Sigmoid colon (tissue), 7 donors: Measurements from ENCODE around the gene GSTT4. TPM values are rescaled to one million over a fixed set of nuclear protein-coding genes. Genes with fewer than 3 reads are reported as not detected.

ENCODE experiments used
- DNase-seq: peaks from one replicate; pipeline ENCODE4 v3.0.0-alpha.2; 2019
- H3K27ac ChIP-seq, 4 donors: fragments of 200-600 bp; sonication (generic); one replicate each; pipeline ENCODE4 v1.5.1; 2016 to 2019; ENCODE audit warnings: mild to moderate bottlenecking in 1 of 4
- H3K27me3 ChIP-seq, 3 donors: fragments of 200-600 bp; sonication (generic); one replicate each; pipeline ENCODE4 v1.5.1; 2019; ENCODE audit warnings: mild to moderate bottlenecking in 1 of 3
- H3K36me3 ChIP-seq, 4 donors: fragments of 200-600 bp; sonication (generic); one replicate each; pipeline ENCODE4 v1.5.1; 2016 to 2019
- H3K4me1 ChIP-seq, 4 donors: fragments of 200-600 bp; sonication (generic); one replicate each; pipeline ENCODE4 v1.5.1; 2017 to 2019
- H3K4me3 ChIP-seq, 4 donors: fragments of 200-600 bp; sonication (generic); one replicate each; pipeline ENCODE4 v1.5.1; 2017 to 2019; ENCODE audit warnings: mild to moderate bottlenecking in 2 of 4, moderate library complexity in 1 of 4
- H3K9me3 ChIP-seq, 4 donors: fragments of 200-600 bp in 3 of 4; sonication (generic) in 3 of 4; one replicate each; pipeline versions ENCODE4 v1.5.1 to v1.6.1; 2013 to 2019
- CTCF ChIP-seq, 4 experiments: fragments of 450-650 bp in 3 of 4; fragments of 200-600 bp in 1 of 4; IDR thresholded peaks; one replicate each; pipeline ENCODE4 v1.5.1; 2016 to 2019; ENCODE audit warnings: antibody characterized with exemption in 4 of 4, mild to moderate bottlenecking in 3 of 4, moderate library complexity in 2 of 4
- EP300 ChIP-seq, 4 donors: sonication (generic); formaldehyde crosslinking; IDR thresholded peaks; one replicate each; pipeline ENCODE4 v1.6.1; 2017; ENCODE audit warnings: antibody characterized with exemption in 4 of 4
- POLR2A ChIP-seq, 2 donors: fragments of 450-650 bp; IDR thresholded peaks; one replicate each; pipeline ENCODE4 v1.6.1; 2016; ENCODE audit warnings: antibody characterized with exemption in 2 of 2, mild to moderate bottlenecking in 2 of 2, moderate library complexity in 2 of 2
- POLR2AphosphoS5 ChIP-seq, 4 donors: sonication (generic); formaldehyde crosslinking; IDR thresholded peaks; one replicate each; pipeline ENCODE4 v1.6.1; 2017; ENCODE audit warnings: antibody characterized with exemption in 4 of 4
- WGBS, 2 donors: extraction: QIAGEN DNeasy Blood & Tissue Kit; methylation state at CpG; one replicate each; pipeline ENCODE4 v1.1.7; 2013; 5-methylcytosine and 5-hydroxymethylcytosine counted together
- intact Hi-C: fragments of 100-400 bp; cut with DNase I; formaldehyde crosslinking; loops from one replicate; pipeline ENCODE4 v1.15.1; 2023
- polyA plus RNA-seq, 3 donors: library from polyadenylated mRNA; stranded (reverse); fragments of 200-250 nt; gene quantifications; one replicate each; pipeline ENCODE4 v1.2.3, GENCODE V29; 2013
- total RNA-seq, 4 donors: library from RNA; depleted of rRNA; stranded (reverse); fragments of >200 nt; gene quantifications; one replicate each; pipeline ENCODE4 v1.1.0, GENCODE V29; 2016
- donor health status: healthy with polysubstance abuse.
- donor health status: Bipolar disorder and iron deficiency.
- donor health status: healthy.

The GSTT4 gene
- total and polyA plus RNA-seq, 7 donors: not detected

- intact Hi-C loops: loop anchor here (5.0 kb wide), 1 partner anchor 153 kb away; no protein-coding TSS in a partner anchor
- DNase-seq: no peak
- H3K27me3 ChIP-seq: no peaks in the 10 kb centered on the region
- no peak overlapping the region for H3K4me3 ChIP-seq
- WGBS, 2 donors: 84 to 89% methylated on average over 7 of the region's 7 CpGs
- H3K4me1 ChIP-seq: peaks cover 0 to 27% (median 20%) of the 10 kb centered on the region in 4 donors
- no peaks in the 10 kb centered on the region for H3K9me3 ChIP-seq
- H3K27ac ChIP-seq: no peak overlapping the region
- TF ChIP-seq EP300 (IDR thresholded peaks at IDR 0.05): no peak
- no peaks in the 10 kb centered on the region for H3K36me3 ChIP-seq
Observed at GRCh38 chr22:24009227-24010017, 4.2 kb upstream of the GSTT4 start.

DNA sequence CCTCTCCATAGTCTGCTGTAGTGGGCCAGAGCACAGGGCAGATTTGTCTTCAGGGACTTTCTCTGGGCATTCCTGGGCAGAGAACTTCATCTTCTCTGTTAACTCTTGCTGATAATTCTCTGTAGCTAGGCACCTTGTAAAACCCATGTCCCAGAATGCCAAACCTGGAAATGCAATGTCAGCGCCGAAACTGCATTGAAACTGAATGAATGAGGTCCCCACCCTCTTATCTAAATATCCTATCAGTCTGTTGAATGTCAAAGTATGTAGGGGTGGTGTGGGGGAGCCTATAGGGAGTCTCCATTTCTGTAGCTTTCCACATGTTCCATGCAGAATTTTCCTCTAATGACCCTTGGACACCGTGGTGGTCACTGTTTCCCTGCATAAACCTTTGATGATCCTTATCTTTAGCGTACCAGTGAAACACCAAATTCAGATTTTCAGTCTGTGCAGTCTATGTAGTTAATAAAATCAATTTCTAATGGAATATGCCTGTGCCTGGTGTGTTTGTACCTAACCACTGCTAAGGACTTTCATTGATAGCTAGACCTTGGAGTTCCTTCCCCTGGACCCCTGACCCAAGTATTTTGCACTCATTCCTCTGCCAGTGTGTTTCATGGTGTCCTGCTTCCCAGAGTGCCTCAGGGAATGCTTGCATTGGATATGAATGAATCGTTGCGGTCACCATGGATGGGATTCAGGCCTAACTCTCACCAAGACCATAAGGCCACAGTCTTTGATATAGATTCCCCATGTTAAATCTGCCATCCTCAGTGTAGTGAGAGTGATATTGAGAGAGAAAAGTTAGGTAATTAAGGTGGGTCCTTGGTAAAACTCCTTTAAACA is 3.4 kb upstream of the GSTT4 start:
- H3K4me3 ChIP-seq: no peak overlapping the region
- no peaks in the 10 kb centered on the region for H3K9me3 ChIP-seq
- TF ChIP-seq POLR2AphosphoS5 (IDR thresholded peaks at IDR 0.05) (no peak), POLR2A (IDR thresholded peaks at IDR 0.05) (no peak), CTCF (IDR thresholded peaks at IDR 0.05) (no peak)
- H3K4me1 ChIP-seq: peaks cover 0 to 27% (median 20%) of the 10 kb centered on the region in 4 donors
- H3K27me3 ChIP-seq: no peaks in the 10 kb centered on the region
- 78 to 85% methylated on average over 6 of the region's 6 CpGs for WGBS, 2 donors
- no peak for DNase-seq
- intact Hi-C loops: no loop called here
- no peak overlapping the region for H3K27ac ChIP-seq
- no peaks in the 10 kb centered on the region for H3K36me3 ChIP-seq

DNA sequence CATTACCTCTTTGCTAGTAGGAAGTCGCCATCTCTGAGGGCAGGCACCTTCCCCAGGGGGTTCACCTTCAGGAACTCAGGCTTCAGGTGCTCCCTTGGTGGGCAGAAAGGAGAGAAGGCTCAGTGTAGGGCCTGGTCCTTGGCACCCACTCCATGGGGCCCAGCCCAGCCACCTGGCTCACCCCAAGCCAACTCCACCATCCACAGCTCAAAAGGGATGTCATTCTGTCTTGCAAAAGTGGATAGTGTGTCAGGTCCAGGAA is 2.7 kb upstream of the GSTT4 start:
- no peaks in the 10 kb centered on the region for H3K27me3 ChIP-seq
- DNase-seq: peak; percentile 69
- H3K4me1 ChIP-seq: peaks cover 0 to 23% (median 16%) of the 10 kb centered on the region in 4 donors
- no peak for TF ChIP-seq POLR2AphosphoS5 (IDR thresholded peaks at IDR 0.05)
- no peak for TF ChIP-seq CTCF (IDR thresholded peaks at IDR 0.05)
- TF ChIP-seq EP300 (IDR thresholded peaks at IDR 0.05): no peak
- TF ChIP-seq POLR2A (IDR thresholded peaks at IDR 0.05): no peak
- no peak overlapping the region for H3K27ac ChIP-seq
- no peaks in the 10 kb centered on the region for H3K36me3 ChIP-seq
- WGBS, 2 donors: 89 to 90% methylated on average over 1 of the region's 1 CpG
- no peak overlapping the region for H3K4me3 ChIP-seq
- no peaks in the 10 kb centered on the region for H3K9me3 ChIP-seq
- intact Hi-C loops: no loop called here

GRCh38 chr22:24007253-24008021 is 2.2 kb upstream of the GSTT4 start:
- DNase-seq: no peak
- H3K27me3 ChIP-seq: no peaks in the 10 kb centered on the region
- no peaks in the 10 kb centered on the region for H3K9me3 ChIP-seq
- H3K4me3 ChIP-seq: no peak overlapping the region
- intact Hi-C loops: no loop called here
- 83 to 87% methylated on average over 8 of the region's 8 CpGs for WGBS, 2 donors
- no peak for TF ChIP-seq POLR2A (IDR thresholded peaks at IDR 0.05)
- no peak for TF ChIP-seq EP300 (IDR thresholded peaks at IDR 0.05)
- no peak for TF ChIP-seq CTCF (IDR thresholded peaks at IDR 0.05)
- no peak for TF ChIP-seq POLR2AphosphoS5 (IDR thresholded peaks at IDR 0.05)
- peaks cover 0 to 18% (median 11%) of the 10 kb centered on the region in 4 donors for H3K4me1 ChIP-seq
- no peak overlapping the region for H3K27ac ChIP-seq
- no peaks in the 10 kb centered on the region for H3K36me3 ChIP-seq

- DNase-seq: no peak
- Histone ChIP-seq H3K4me1 (peaks cover 0 to 12% (median 5%) of the 10 kb centered on the region in 4 donors), H3K4me3 (no peak overlapping the region), H3K27me3 (no peaks in the 10 kb centered on the region), H3K27ac (no peak overlapping the region), H3K9me3 (no peaks in the 10 kb centered on the region), H3K36me3 (no peaks in the 10 kb centered on the region)
- TF ChIP-seq POLR2AphosphoS5 (IDR thresholded peaks at IDR 0.05): no peak
- TF ChIP-seq POLR2A (IDR thresholded peaks at IDR 0.05): no peak
- TF ChIP-seq EP300 (IDR thresholded peaks at IDR 0.05): no peak
- no peak for TF ChIP-seq CTCF (IDR thresholded peaks at IDR 0.05)
- 91 to 96% methylated on average over 6 of the region's 6 CpGs for WGBS, 2 donors
- intact Hi-C loops: no loop called here
Observed at GRCh38 chr22:24006914-24007214, 1.6 kb upstream of the GSTT4 start.
